Measurements from ENCODE around the gene THSD7B. TPM values are rescaled to one million over a fixed set of nuclear protein-coding genes. Genes with fewer than 3 reads are reported as not detected.

Gene THSD7B
- total RNA-seq, 1 donor from 2014 or later: not detected

DNA sequence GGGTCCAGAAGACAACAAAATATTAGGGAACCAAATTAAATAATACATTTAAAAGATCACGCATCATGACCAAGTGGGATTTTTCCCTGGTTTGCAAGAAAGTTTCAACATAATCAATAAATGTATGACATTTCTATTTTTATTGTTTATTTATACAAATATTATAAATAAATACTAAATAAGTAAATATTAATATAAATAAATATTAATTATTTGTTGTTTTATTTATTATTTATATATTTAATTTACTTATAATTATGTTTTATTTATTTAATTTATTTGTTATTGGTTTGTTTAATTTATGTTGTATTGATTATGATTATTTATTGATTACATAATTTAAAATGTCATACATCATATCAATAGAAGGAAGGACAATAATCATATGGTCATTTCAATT is 956.4 kb downstream of the THSD7B start:
- Mint-ChIP-seq H3K9me3 (ENCODE audit: unreplicated experiment) (peaks cover 43% of the 10 kb centered on the region), H3K27me3 (ENCODE audit: unreplicated experiment) (no peaks in the 10 kb centered on the region), H3K36me3 (ENCODE audit: unreplicated experiment) (no peaks in the 10 kb centered on the region), H3K4me3 (ENCODE audit: unreplicated experiment) (no peak overlapping the region), H3K4me1 (ENCODE audit: unreplicated experiment) (no peaks in the 10 kb centered on the region), H3K27ac (ENCODE audit: unreplicated experiment) (no peak overlapping the region)
- no peak for DNase-seq (ENCODE audit: extremely low spot score, unreplicated experiment)
- TF ChIP-seq, protein P1, sequence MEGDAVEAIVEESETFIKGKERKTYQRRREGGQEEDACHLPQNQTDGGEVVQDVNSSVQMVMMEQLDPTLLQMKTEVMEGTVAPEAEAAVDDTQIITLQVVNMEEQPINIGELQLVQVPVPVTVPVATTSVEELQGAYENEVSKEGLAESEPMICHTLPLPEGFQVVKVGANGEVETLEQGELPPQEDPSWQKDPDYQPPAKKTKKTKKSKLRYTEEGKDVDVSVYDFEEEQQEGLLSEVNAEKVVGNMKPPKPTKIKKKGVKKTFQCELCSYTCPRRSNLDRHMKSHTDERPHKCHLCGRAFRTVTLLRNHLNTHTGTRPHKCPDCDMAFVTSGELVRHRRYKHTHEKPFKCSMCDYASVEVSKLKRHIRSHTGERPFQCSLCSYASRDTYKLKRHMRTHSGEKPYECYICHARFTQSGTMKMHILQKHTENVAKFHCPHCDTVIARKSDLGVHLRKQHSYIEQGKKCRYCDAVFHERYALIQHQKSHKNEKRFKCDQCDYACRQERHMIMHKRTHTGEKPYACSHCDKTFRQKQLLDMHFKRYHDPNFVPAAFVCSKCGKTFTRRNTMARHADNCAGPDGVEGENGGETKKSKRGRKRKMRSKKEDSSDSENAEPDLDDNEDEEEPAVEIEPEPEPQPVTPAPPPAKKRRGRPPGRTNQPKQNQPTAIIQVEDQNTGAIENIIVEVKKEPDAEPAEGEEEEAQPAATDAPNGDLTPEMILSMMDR (IDR thresholded peaks at IDR 0.05): no peak

DNA sequence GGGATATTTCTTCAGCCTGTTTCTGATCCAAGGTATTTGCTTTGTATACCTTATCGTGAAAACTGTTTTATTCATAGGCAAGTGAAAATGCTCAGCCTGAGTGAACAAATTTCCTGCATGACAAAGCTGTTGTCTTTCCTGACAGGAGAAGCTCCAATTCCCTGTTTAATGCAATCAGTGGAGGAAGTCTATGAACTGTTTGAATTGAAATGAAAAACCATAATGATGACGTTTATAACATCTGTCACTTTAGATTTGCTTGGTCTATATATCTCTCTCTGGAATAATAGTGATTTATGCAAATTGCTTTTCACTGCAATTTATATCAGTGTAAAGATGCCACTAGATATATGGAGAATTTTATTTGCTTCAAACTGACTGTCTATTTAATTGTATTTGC is 959.6 kb downstream of the THSD7B start:
- H3K27me3 Mint-ChIP-seq (ENCODE audit: unreplicated experiment): no peaks in the 10 kb centered on the region
- no peaks in the 10 kb centered on the region for H3K4me1 Mint-ChIP-seq (ENCODE audit: unreplicated experiment)
- H3K27ac Mint-ChIP-seq (ENCODE audit: unreplicated experiment): no peak overlapping the region
- no peak overlapping the region for H3K4me3 Mint-ChIP-seq (ENCODE audit: unreplicated experiment)
- peaks cover 30% of the 10 kb centered on the region for H3K9me3 Mint-ChIP-seq (ENCODE audit: unreplicated experiment)
- DNase-seq (ENCODE audit: extremely low spot score, unreplicated experiment): no peak
- no peaks in the 10 kb centered on the region for H3K36me3 Mint-ChIP-seq (ENCODE audit: unreplicated experiment)
- TF ChIP-seq, protein P1 (IDR thresholded peaks at IDR 0.05): no peak

Data from osteocyte (in vitro differentiated cells).